GM06990 (cell line): ENCODE results near the gene VPS29.
"Not testable (repeated sequence)": the region's sequence is repeated elsewhere in the genome, so short reads cannot be mapped to it uniquely, and the experiment has no call there.

ENCODE experiments used
- DNase-seq: peaks from one replicate; pipeline ENCODE4 v3.0.0-alpha.2; 2011; ENCODE audit not compliant: insufficient read length; ENCODE audit errors: extremely low read depth
- H3K27me3 ChIP-seq: replicated peaks from 2 replicates; pipeline ENCODE4 v1.6.0; 2011; ENCODE audit warnings: low read length; ENCODE audit not compliant: control insufficient read depth, insufficient read depth
- H3K36me3 ChIP-seq: 2 replicates; pipeline ENCODE4 v1.5.1; 2011; ENCODE audit warnings: low read length; ENCODE audit not compliant: control insufficient read depth, insufficient read depth
- H3K4me3 ChIP-seq: replicated peaks from 2 replicates; pipeline ENCODE4 v1.5.1; 2011; ENCODE audit warnings: low read depth, mild to moderate bottlenecking, control low read depth, low read length
- CTCF ChIP-seq: IDR thresholded peaks from 2 replicates; pipeline ENCODE4 v1.5.1; 2011; ENCODE audit warnings: low read length, control low read depth, mild to moderate bottlenecking, inconsistent platforms; ENCODE audit not compliant: insufficient read depth, poor library complexity, severe bottlenecking

VPS29 gene

GRCh38 chr12:110532644-110533043, 30.7 kb upstream of the VPS29 start:
- no peak for TF ChIP-seq CTCF
- Histone ChIP-seq H3K4me3 (no peak overlapping the region), H3K27me3 (no peaks in the 10 kb centered on the region), H3K36me3 (peaks cover 8% of the 10 kb centered on the region)
- no peak for DNase-seq

GRCh38 chr12:110531741-110532333, 29.9 kb upstream of the VPS29 start:
- peak; percentile 57 for DNase-seq
- Histone ChIP-seq H3K4me3 (no peak overlapping the region), H3K36me3 (peaks cover 5% of the 10 kb centered on the region)

GRCh38 chr12:110530511-110530910, 28.6 kb upstream of the VPS29 start:
- DNase-seq = no peak
- Histone ChIP-seq H3K36me3 (peaks cover 2% of the 10 kb centered on the region; the same call in 1 of the 2 replicates), H3K27me3 (no peaks in the 10 kb centered on the region), H3K4me3 (no peak overlapping the region)
- no peak for TF ChIP-seq CTCF

More at GRCh38 chr12:110531741-110532333, 29.9 kb upstream of the VPS29 start:
- H3K27me3 ChIP-seq = no peaks in the 10 kb centered on the region
- no peak for TF ChIP-seq CTCF

- Histone ChIP-seq H3K4me3 (no peak overlapping the region), H3K36me3 (peaks cover 2% of the 10 kb centered on the region; the same call in 1 of the 2 replicates), H3K27me3 (no peaks in the 10 kb centered on the region)
- no peak for TF ChIP-seq CTCF
- no peak for DNase-seq
Observed at GRCh38 chr12:110528277-110528839, 26.4 kb upstream of the VPS29 start.

- H3K4me3 ChIP-seq, H3K36me3 ChIP-seq, DNase-seq, H3K27me3 ChIP-seq: not testable (repeated sequence)
Observed at GRCh38 chr12:110520876-110521712, 19.2 kb upstream of the VPS29 start.

- DNase-seq, H3K27me3 ChIP-seq, H3K36me3 ChIP-seq, H3K4me3 ChIP-seq: not testable (repeated sequence)
Observed at GRCh38 chr12:110518014-110518413, 16.1 kb upstream of the VPS29 start.
